ENCODE measurements around the gene SBSN. TPM values are rescaled to one million over a fixed set of nuclear protein-coding genes. Genes with fewer than 3 reads are reported as not detected.

Gene SBSN
- total RNA-seq, 6 experiments from 2014 or later = 1.6 to 3.3 (median 2.0) TPM

GRCh38 chr19:35488677-35489076, 39.4 kb downstream of the SBSN start:
- TF ChIP-seq CTCF (IDR thresholded peaks at IDR 0.05) = no peak
- no peaks in the 10 kb centered on the region for H3K9me3 Mint-ChIP-seq
- no peak overlapping the region for H3K4me3 Mint-ChIP-seq
- H3K27me3 Mint-ChIP-seq (ENCODE audit: insufficient read depth) = peaks cover 50% of the 10 kb centered on the region
- no peaks in the 10 kb centered on the region for H3K36me3 Mint-ChIP-seq (ENCODE audit: low read depth)
- no peak for DNase-seq
- H3K27ac Mint-ChIP-seq = no peak overlapping the region
- no peaks in the 10 kb centered on the region for H3K4me1 Mint-ChIP-seq (ENCODE audit: low read depth)

GRCh38 chr19:35487656-35488182, 40.4 kb downstream of the SBSN start:
- no peaks in the 10 kb centered on the region for H3K9me3 Mint-ChIP-seq
- DNase-seq = no peak
- no peaks in the 10 kb centered on the region for H3K4me1 Mint-ChIP-seq (ENCODE audit: low read depth)
- H3K4me3 Mint-ChIP-seq = no peak overlapping the region
- no peaks in the 10 kb centered on the region for H3K36me3 Mint-ChIP-seq (ENCODE audit: low read depth)
- peaks cover 44% of the 10 kb centered on the region for H3K27me3 Mint-ChIP-seq (ENCODE audit: insufficient read depth)
- no peak overlapping the region for H3K27ac Mint-ChIP-seq
- TF ChIP-seq CTCF (IDR thresholded peaks at IDR 0.05) = no peak

GRCh38 chr19:35486268-35486708, 41.8 kb downstream of the SBSN start:
- Mint-ChIP-seq H3K9me3 (no peaks in the 10 kb centered on the region), H3K27me3 (ENCODE audit: insufficient read depth) (peaks cover 31% of the 10 kb centered on the region)

GRCh38 chr19:35484252-35485036, 43.7 kb downstream of the SBSN start:
- Mint-ChIP-seq H3K4me3 (no peak overlapping the region), H3K27ac (no peak overlapping the region), H3K27me3 (ENCODE audit: insufficient read depth) (peaks cover 25% of the 10 kb centered on the region), H3K36me3 (ENCODE audit: low read depth) (no peaks in the 10 kb centered on the region), H3K9me3 (no peaks in the 10 kb centered on the region), H3K4me1 (ENCODE audit: low read depth) (no peaks in the 10 kb centered on the region)
- no peak for TF ChIP-seq CTCF (IDR thresholded peaks at IDR 0.05)
- no peak for DNase-seq

More at GRCh38 chr19:35486268-35486708, 41.8 kb downstream of the SBSN start:
- DNase-seq = no peak
- Mint-ChIP-seq H3K36me3 (ENCODE audit: low read depth) (no peaks in the 10 kb centered on the region), H3K27ac (no peak overlapping the region), H3K4me3 (no peak overlapping the region), H3K4me1 (ENCODE audit: low read depth) (no peaks in the 10 kb centered on the region)
- no peak for TF ChIP-seq CTCF (IDR thresholded peaks at IDR 0.05)

GRCh38 chr19:35483089-35483488, 45.0 kb downstream of the SBSN start:
- DNase-seq = no peak
- H3K27me3 Mint-ChIP-seq (ENCODE audit: insufficient read depth) = peaks cover 18% of the 10 kb centered on the region
- H3K36me3 Mint-ChIP-seq (ENCODE audit: low read depth) = no peaks in the 10 kb centered on the region
- no peaks in the 10 kb centered on the region for H3K9me3 Mint-ChIP-seq
- TF ChIP-seq CTCF (IDR thresholded peaks at IDR 0.05) = no peak
- no peaks in the 10 kb centered on the region for H3K4me1 Mint-ChIP-seq (ENCODE audit: low read depth)
- no peak overlapping the region for H3K4me3 Mint-ChIP-seq
- H3K27ac Mint-ChIP-seq = no peak overlapping the region

All from HFFc6 (cell line).